Ureter (tissue), 1 donor: Measurements from ENCODE around the gene TOGARAM2. TPM values are rescaled to one million over a fixed set of nuclear protein-coding genes. Genes with fewer than 3 reads are reported as not detected.

Experiments used
- DNase-seq: peaks from one replicate; pipeline ENCODE4 v3.0.0-alpha.2; 2020; ENCODE audit warnings: low spot score
- total RNA-seq: library from RNA; stranded (reverse); gene quantifications from one replicate; pipeline ENCODE4 v1.2.4, GENCODE V29; 2023
- donor health status: DM: yes; HTN: yes; CAD: no.

TOGARAM2 gene
- total RNA-seq, 1 donor from 2014 or later: 0.31 TPM

DNA sequence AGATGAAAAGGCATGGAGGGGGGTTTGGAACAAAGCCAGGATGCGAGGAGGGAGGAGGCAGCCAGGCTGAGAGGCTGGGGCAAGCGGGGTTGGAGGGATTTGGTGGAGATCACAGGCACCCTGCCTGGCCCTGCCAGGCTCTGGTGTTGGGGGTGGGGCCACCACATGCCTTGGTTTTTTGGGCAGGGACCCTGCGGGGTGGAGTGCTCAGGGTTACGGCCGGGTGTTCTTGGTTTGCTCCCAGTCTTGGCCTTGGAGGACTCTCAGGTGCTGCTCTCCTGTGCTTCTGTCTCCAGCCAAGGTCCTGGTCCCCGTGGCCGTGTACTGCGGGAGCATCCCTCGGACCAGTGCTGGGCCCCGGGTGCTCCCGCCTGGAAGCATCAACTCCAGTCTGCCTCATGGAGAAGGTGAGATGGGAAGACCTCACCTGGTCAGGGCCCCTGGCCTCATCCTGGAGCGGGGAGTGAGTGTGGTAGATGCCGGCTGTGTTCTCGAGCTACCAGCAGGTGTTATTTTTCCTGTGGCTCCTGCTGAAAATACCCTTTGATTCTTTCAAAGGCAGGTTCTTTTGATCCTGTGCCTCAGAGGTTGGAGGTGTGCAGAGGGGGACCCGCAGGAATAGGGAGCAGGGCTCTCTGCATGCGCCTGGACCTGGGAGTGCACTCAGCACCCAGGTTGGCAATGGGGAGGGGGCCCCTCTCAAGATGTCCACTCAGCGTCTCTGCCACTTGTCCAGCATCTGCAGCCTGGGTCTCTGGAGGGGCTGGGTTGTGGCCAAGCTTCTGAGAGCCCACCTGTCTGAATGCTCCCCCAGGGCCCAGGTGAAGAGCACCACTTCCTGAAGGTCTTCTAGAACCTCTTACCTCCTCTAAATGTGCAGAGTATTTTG is 17.0 kb downstream of the TOGARAM2 start:
- no peak for DNase-seq

DNA sequence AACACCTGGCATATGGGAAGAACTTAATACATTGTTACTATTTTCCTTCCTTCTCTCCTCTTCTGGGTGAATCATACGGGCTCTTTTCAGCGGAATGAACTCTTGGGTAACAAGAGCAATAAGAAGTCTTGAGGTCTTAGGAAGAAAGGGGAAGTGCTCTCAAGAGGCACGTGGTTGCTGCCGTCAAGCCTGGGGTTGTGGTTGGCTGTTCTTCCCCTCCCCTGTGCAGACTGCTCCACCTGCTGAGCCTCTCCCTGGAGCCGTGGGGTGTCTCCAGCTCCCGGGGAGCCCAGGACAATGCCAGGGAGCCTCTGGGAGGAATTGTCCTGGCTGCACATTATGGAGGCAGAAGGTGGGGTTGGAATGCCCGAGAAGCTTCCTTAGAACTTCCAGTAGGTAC is 19.4 kb downstream of the TOGARAM2 start:
- DNase-seq: no peak

DNA sequence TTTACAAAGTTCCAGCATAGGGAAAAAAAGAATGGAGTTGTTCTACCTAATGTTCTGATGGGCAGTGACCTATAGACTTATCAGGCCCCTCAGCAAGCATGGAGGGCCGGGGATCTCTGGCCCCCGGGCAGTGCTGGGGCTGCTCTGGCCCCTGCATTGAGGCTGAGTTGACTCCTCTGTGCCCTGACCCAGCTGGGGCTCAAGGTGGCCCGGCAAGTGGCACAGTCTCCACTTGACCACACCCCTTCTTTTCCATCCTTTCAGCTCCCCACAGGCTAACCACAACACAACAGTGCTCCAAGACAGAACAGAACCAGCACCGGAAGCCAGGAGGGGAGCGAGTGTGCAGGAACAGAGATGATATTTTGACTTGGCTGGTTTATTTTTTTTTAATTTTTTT is 19.9 kb downstream of the TOGARAM2 start:
- no peak for DNase-seq

DNA sequence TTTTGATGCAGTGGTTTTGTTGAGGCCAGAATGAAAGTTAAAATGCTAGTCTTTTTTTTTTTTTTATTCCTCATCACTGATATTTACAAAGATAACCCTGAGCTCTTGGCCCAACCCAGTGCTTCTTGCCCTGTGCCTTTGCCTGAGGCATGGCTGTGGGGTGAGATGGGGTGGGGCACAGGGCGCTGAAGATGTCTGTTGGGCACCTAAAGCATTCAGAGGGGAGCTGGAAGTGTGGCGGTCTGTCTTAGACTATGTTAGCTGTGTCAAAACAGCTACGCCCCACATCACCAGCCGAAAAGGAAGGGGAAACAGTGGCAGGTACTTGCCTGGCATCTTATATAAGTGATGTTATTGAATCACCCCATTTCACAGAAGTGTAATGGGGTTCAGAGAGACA is 20.7 kb downstream of the TOGARAM2 start:
- no peak for DNase-seq

DNA sequence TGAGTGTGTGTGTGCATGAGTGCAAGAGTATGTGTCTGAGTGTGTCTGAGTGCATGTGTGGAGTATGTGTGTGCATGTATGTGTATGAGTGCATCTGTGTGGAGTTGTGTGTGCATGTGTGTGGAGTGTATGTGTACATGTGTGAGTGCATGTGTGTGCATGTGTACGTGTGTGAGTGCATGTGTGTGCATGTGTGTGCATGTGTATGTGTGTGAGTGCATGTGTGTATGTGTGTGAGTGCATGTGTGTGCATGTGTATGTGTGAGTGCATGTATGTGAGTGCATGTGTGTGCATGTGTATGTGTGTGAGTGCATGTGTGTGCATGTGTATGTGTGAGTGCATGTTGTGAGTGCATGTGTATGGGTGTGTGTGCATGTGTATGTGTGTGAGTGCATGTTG is 23.7 kb downstream of the TOGARAM2 start:
- DNase-seq: no peak

DNA sequence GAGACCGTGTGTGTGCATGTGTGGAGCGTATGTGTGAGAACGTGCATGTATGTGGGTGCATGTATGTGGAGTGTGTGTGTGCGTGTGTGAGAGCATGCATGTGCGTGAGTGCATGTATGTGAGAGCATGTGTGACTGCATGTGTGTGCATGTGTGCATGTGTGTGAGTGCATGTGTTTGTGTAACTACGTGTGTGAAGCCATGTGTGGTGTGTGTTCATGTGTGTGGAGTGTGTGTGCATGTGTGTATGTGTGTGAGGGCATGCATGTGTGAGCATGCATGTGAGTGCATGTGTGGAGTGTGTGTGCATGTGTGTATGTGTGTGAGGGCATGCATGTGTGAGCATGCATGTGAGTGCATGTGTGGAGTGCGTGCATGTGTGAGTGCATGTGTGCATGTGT is 24.2 kb downstream of the TOGARAM2 start:
- DNase-seq: no peak

DNA sequence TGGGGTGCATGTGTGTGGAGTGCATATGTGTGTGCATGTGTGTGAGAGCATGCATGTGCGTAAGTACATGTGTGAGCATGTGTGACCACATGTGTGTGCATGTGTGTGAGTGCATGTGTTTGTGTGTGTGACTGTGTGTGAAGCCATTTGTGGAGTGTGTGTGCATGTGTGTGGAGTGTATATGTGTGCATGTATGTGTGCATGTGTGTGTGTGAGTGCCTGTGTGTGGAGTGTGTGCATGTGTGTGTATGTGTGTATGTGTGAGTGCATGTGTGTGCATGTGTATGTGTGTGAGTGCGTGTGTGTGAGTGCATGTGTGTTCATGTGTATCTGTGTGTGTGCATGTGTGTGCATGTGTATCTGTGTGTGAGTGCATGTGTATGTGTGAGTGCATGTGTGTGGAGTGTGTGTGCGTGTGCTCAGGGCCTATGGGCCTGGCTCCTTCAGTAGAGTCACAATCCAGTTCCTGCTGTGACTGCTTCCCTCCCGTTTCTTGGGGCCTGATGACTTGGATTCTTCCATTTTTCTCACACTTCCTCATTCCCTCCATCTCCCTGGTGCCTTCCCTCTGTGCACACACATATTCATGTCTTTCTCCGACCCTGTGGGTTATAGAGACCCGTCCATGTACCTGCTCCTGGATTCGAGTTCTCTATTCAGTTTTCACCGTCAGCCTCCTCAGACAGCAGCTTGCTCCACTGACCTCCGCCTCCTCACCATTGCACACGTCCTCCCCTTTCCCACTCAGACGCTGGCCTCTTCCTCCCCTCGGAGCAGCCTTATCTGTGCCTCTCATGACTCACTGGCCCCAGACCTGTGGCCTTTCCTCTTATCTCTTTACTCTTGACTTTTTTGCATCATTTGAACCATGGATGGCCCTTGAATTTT is 25.2 kb downstream of the TOGARAM2 start:
- DNase-seq: no peak

DNA sequence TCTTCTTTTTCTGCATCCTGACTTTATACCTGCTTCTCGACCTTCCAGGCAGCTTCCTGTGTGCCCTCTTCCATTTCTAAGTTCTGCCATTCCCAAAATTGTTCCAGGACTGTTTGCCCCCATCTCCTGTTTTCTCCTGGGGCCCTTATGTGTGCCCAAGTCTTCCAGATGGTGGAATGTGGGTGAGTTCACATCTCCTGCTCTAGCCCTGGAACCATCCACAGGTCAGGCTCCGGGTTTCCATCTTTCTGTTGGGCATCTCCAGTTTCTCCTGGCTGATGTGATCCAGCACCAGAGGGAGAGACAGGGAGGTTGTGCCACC is 25.8 kb downstream of the TOGARAM2 start:
- no peak for DNase-seq

DNA sequence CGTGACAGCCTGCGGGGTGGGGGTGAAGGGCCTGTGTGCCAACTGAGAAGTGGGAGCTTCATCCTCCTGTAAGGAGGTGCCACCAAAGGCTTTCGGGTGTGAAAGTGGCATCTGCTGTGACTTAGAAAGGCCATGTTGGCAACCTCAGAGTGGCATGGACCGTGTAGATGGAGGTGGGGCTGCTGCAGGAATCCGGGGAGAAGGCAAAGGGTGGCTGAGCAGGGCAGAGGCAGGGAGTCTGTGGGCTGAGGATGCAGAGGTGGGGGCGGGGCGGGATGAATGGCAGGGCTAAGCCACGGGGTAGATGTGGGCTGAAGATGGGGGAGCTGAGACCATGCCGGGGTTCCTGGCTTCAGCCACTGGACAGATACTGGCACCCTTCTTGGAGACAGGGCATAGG is 28.2 kb downstream of the TOGARAM2 start:
- DNase-seq: no peak

DNA sequence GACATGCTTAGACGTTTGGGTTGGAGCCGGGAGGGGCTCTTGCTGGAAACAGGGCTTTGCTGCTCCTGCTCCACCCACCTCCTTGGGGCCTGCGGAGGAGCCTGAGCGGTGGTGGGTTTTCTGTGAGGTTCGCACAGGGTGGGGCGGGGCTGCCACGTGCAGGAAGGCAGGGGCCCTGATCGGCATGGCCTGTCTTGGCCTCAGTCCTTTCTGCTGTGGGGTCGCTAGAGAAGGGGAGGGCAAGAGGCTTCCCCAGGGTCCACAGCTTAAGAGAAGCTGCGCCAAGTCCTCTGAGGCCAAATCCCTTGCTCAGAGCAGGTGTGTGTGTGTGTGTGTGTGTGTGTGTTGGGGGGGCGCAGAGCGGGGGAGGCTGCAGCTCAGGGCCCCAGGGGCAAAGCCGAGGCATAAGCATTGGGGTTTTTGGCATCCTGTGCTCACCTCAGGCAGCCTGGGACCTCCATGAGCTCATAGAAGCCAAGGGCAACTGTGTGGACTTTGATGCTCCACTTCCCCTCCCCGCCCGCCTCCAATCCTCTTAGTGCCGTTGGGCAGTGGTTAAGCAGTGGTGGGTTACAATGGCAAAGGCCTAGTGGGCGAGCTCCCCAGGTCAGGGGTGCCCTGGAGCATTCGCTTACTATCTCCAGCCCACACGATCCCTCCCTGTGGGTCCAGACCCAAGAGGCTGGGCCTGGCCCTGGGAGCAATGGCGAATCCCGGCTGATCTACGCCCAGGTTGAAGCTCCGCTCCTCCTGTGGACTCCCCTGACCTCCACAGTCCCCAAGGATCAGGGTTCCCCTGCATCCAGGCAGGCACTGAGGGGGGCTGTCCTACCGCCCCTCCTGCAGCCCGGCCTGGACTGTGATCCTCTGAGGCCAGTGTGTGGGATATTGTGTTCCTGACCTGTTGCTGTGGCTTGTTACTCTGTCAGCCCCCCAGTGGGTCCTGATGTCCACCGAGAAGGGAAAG is 28.9 kb downstream of the TOGARAM2 start:
- no peak for DNase-seq

DNA sequence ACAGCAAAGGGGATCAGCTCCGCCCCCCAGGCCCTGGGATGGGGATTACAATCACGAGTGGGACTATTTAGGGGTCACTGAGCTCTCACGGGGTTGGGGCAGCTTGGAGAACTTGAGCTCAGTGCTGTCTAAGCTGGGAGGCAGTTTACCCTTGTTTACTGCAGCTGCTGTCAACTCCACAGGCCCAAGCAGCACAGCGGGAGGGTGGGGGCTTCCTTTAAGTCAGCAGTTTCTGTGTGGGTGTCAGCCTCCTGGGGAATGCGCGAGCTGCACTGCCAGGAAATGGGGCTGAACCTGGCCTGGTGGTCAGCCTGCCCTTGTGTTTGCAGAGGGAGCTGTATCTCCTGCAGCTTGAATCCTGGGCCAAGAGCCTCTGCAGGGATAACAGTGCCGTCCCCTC is 29.8 kb downstream of the TOGARAM2 start:
- DNase-seq: no peak

DNA sequence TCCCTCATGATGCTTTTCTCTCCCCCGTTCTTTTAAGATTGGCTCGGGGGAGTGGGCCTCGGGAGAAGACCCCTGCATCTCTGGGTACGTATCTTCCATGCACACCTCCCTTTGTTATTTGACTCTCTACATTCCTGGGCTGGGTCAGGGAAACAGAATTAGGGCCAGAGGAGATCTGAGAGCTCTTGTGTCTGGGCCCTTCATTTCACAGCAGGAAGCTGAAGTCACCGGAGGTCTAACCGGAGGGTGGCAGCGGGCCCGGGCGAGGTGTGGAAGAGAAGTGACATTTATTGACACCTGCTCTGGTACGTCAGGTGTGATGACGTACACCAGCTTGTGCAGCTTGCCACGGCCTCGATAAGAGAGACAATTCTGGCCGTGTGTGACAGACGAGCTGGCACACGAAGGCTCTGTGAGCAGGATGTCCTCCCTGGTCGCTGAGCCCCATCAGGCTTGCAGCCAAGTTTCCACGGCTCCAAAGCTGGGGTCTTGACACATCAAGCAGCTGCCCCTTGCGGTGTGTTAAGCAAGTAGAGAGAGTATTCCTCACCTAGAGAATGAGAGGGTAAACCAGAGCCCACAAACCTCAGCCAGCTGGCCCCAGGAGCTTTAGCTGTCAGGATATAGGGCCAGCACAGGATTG is 30.4 kb downstream of the TOGARAM2 start:
- DNase-seq: no peak

DNA sequence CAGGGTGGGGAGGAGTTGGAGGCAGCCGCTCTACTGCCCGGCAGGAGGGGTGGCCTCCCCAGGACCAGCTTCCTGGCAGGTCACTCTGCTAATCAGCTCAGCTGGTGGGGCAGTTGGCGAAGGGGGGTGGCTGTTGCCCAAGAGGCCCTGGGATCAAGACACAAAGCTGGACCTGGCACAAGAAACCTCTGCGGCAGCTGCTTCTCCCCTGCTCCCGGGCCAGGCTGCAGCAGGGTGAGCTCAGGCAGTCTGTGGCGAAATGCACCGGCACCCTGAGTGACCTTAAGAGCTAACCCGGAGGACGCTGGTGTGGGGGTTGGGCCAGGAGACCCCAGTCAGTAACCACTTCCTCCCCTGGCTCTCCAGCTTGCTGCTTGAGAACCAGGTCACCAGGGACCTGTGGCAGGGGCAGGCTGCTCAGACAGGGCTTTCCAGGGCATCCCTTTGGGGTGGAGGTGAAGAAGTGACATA is 31.1 kb downstream of the TOGARAM2 start:
- DNase-seq: no peak

DNA sequence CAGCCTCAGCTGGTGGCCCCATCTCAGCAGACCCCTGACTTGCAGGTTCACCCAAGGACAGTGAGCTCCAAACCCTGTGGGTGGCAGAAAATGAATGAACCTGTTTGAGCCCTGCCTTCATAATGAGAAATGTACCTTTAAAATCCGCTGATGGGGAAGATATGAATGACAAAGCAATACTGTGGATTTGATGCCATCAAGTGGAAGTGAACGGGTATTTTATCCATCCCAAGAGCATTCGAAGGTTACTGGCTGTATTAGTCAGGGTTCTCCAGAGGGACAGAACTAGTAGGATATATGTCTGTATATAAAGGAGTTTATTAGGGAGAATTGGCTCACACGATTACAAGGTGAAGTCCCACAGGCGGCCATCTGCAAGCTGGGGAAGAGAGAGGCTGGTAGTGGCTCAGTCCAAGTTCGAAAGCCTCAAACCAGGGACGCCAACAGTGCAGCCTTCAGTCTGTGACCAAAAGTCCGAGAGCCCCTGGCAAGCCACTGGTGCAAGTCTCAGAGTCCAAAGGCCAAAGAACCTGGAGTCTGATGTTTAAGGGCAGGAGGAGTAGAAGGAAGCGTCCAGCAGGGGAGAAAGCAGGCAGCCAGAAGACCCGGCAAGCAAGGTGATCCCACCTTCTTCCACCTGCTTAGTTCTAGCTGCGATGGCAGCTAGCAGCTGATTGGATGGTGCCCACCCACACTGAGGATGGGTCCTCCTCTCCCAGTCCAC is 32.1 kb downstream of the TOGARAM2 start:
- DNase-seq: no peak

DNA sequence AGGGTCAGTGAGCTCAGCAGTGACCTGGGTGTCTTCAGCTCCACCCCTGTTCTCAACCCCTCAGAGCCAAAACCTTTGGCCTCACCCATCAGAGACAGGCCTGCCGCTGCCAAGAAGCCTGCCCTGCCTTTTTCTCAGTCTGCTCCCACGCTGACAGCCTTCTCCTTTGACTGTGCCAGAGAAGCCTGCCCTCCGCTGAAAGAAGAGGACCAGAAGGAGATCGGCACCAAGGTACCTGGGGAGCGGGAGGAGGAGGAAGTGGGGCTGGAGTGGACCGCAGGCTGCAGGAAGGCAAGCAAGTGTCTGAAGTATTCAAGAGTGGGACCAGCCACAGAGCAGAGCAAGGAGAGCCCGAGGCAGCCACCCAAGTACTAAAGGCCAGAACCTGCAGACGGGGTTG is 33.2 kb downstream of the TOGARAM2 start:
- DNase-seq: no peak

DNA sequence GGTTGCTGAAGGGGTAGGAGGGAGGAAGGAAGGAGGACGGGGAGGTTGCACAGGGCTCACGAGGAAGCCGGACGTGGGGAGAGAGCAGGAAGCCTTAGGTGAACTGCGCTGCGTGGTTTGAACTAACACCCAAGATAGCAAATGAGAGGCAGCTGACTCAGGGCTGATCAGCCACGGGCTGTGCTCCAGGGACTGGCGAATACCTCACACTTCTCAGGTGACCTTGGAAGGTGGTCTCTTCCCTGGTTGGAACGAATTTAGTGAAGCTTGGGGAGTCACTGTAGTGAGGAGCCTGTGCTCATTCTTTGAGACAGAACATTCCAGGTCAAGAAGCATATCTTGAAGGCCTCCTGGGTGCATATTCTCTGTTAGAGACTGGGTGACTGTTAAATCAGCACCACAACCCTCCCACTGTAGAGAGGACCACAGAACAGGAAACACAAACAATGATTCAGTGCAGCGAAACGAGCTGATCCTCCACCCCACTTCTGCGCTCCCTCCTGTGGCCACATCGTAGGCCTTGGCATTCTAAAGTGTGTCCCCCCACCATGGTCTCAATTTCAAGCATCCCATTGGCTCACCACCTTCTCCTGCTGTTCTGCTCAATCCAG is 33.8 kb downstream of the TOGARAM2 start:
- DNase-seq: no peak

DNA sequence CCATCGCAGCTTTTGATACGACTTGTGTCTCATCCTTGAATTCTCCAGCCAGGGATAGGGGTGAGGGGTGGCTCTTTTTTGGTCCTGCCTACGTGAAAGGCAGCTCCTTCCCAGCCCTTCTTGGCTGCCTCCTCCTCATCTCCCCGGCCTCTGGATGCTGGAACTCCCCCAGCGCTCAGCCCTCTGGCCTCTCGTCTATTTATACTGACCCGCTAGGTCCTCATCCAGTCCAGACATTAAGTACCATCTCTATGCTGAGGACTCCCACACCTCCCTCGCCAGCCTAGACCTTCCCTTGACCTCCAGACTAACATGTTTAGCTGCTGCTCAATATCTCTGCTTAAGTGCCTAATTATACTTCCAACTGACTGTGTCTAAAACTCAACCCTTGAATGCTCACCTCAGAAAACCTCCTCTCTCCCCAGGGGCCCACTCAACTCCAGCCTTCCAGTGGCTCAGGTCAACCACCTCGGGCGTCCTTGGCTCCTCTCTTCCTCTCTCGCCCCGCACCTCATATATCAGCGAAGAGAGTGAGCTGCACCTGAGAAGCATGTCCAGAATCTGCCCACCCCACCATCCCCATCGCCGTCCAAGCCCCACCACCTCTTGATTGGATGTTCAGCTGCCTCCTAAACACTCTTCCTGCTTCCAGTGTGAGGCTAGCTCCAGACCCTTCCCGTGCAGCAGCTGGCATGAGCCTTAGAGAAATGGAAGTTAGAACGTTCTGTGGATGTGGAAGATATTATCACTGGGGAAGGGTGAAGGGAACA is 34.8 kb downstream of the TOGARAM2 start:
- DNase-seq: no peak

DNA sequence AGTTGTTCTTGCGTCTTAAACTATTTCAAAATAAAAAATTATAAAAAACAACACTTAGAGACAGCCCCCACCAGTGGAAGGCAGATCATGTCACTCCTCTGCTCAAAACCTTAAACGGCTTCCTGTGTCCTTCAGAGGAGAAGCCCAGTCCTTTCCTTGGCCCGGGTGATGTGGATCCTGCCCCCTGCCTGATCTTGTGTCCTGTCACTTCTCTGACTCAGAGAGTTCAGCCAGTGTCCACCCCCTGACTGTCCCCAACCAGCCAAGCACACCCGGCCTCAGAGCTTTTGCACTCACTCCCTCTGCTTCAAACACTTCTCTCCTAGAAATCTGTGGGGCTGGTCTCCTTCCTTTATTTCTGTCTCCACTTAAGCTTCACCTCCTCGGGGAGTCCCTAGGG is 35.4 kb downstream of the TOGARAM2 start:
- DNase-seq: no peak

DNA sequence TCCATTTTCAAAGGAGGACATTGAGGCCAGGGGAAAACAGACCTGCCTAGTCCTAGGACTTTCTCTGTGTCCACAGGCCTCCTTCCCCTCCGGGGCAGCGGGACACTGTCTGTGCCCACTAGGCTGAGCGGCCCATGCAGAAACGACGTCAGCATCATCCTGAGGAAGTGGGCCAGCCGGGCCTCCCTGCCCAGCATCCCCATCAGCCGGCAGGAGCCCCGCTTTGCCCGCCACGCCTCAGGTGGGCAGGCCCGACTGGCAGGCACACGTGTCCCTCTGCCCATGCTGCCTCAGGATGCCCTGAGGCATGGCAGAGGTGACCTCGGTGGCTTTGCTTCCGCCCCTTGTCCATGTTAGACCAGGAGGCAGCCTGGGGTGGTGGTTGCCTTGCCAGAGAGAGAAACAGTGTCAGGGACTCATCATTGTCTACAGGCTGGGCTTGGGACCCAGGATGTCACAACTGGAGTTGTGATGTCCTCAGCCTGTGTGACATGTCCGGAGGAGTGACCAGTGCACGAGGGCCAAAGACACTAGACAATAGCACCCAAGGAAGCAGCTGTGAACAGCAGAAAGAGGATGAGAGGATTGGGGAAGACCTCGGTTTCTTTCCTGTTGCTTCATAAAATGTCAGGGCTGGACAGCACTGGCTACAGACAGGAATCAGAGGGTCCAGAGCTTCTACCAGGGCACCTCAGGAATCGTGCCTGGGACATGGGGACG is 36.8 kb downstream of the TOGARAM2 start:
- no peak for DNase-seq
